ENCODE measurements around the gene ERCC3. TPM values are rescaled to one million over a fixed set of nuclear protein-coding genes. Genes with fewer than 3 reads are reported as not detected.
"Not testable (repeated sequence)": the region's sequence is repeated elsewhere in the genome, so short reads cannot be mapped to it uniquely, and the experiment has no call there.

The ERCC3 gene
- total RNA-seq, 2 experiments from 2014 or later = 43.7 to 43.9 TPM

- ChIA-PET POLR2A (no interaction called here), CTCF (no interaction called here)
- no peaks in the 10 kb centered on the region for H3K4me1 Mint-ChIP-seq (ENCODE audit: low read depth)
- H3K9me3 Mint-ChIP-seq = peaks cover 16% of the 10 kb centered on the region
- peaks cover 16% of the 10 kb centered on the region for H3K36me3 Mint-ChIP-seq (ENCODE audit: low read depth)
- no peaks in the 10 kb centered on the region for H3K27me3 Mint-ChIP-seq
- DNase-seq (no peak), ATAC-seq (no peak)
- TF ChIP-seq, protein P1, sequence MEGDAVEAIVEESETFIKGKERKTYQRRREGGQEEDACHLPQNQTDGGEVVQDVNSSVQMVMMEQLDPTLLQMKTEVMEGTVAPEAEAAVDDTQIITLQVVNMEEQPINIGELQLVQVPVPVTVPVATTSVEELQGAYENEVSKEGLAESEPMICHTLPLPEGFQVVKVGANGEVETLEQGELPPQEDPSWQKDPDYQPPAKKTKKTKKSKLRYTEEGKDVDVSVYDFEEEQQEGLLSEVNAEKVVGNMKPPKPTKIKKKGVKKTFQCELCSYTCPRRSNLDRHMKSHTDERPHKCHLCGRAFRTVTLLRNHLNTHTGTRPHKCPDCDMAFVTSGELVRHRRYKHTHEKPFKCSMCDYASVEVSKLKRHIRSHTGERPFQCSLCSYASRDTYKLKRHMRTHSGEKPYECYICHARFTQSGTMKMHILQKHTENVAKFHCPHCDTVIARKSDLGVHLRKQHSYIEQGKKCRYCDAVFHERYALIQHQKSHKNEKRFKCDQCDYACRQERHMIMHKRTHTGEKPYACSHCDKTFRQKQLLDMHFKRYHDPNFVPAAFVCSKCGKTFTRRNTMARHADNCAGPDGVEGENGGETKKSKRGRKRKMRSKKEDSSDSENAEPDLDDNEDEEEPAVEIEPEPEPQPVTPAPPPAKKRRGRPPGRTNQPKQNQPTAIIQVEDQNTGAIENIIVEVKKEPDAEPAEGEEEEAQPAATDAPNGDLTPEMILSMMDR (IDR thresholded peaks at IDR 0.05) = no peak
- no peak overlapping the region for H3K4me3 Mint-ChIP-seq
- H3K27ac Mint-ChIP-seq = no peak overlapping the region
- intact Hi-C loops (cut with micrococcal nuclease) = no loop called here
These were observed 54.5 kb downstream of the ERCC3 start for GRCh38 chr2:127239395-127239794.

DNA sequence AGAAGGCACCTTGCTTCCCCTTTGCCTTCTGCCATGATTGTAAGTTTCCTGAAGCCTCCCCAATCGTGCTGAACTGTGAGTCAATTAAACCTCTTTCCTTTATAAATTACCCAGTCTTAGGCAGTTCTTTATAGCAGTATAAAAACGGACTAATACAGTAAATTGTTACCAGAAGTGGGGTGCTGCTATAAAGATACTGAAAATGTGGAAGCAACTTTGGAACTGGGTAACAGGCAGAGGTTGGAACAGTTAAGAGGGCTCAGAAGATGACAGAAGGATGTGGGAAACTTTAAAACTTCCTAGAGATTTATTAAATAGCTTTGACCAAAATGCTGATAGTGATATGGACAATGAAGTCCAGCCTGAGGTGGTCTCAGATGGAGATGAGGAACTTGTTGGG, 56.2 kb downstream of the ERCC3 start:
- POLR2A ChIA-PET = interaction anchor here (0.6 kb wide), 1 partner anchor 208 kb away, joined by 3 read pairs; no protein-coding TSS in a partner anchor
- H3K4me1 Mint-ChIP-seq (ENCODE audit: low read depth); DNase-seq; intact Hi-C loops (cut with micrococcal nuclease); ATAC-seq; H3K27ac Mint-ChIP-seq; CTCF ChIA-PET; H3K4me3 Mint-ChIP-seq; H3K27me3 Mint-ChIP-seq: not testable (repeated sequence)
- Mint-ChIP-seq H3K9me3 (peaks cover 16% of the 10 kb centered on the region), H3K36me3 (ENCODE audit: low read depth) (peaks cover 16% of the 10 kb centered on the region)

- intact Hi-C loops (cut with micrococcal nuclease) = no loop called here
- ChIA-PET POLR2A (no interaction called here), CTCF (interaction anchor here (1.3 kb wide), 1 partner anchor 38 kb away, joined by 4 read pairs; no protein-coding TSS in a partner anchor)
- DNase-seq (no peak), ATAC-seq (no peak)
- H3K36me3 Mint-ChIP-seq (ENCODE audit: low read depth) = peaks cover 3% of the 10 kb centered on the region
- peaks cover 9% of the 10 kb centered on the region for H3K9me3 Mint-ChIP-seq
- no peaks in the 10 kb centered on the region for H3K4me1 Mint-ChIP-seq (ENCODE audit: low read depth)
- TF ChIP-seq, protein P1 (IDR thresholded peaks at IDR 0.05) = no peak
- H3K4me3 Mint-ChIP-seq = no peak overlapping the region
- H3K27ac Mint-ChIP-seq = no peak overlapping the region
- H3K27me3 Mint-ChIP-seq = no peaks in the 10 kb centered on the region
These were observed 58.8 kb downstream of the ERCC3 start for GRCh38 chr2:127235082-127235702.

GRCh38 chr2:127233710-127234109, 60.2 kb downstream of the ERCC3 start:
- ATAC-seq = no peak
- peaks cover 2% of the 10 kb centered on the region for H3K27me3 Mint-ChIP-seq
- no peaks in the 10 kb centered on the region for H3K4me1 Mint-ChIP-seq (ENCODE audit: low read depth)
- ChIA-PET POLR2A (no interaction called here), CTCF (no interaction called here)
- no peak overlapping the region for H3K4me3 Mint-ChIP-seq
- TF ChIP-seq, protein P1 (IDR thresholded peaks at IDR 0.05) = no peak
- intact Hi-C loops (cut with micrococcal nuclease) = no loop called here
- peaks cover 5% of the 10 kb centered on the region for H3K36me3 Mint-ChIP-seq (ENCODE audit: low read depth)
- DNase-seq = no peak
- no peak overlapping the region for H3K27ac Mint-ChIP-seq
- peaks cover 7% of the 10 kb centered on the region for H3K9me3 Mint-ChIP-seq

GRCh38 chr2:127231130-127231865, 62.6 kb downstream of the ERCC3 start:
- H3K27ac Mint-ChIP-seq = no peak overlapping the region
- peaks cover 6% of the 10 kb centered on the region for H3K4me1 Mint-ChIP-seq (ENCODE audit: low read depth)
- H3K9me3 Mint-ChIP-seq = no peaks in the 10 kb centered on the region
- intact Hi-C loops (cut with micrococcal nuclease) = no loop called here
- peaks cover 6% of the 10 kb centered on the region for H3K27me3 Mint-ChIP-seq
- no peak overlapping the region for H3K4me3 Mint-ChIP-seq
- TF ChIP-seq, protein P1 (IDR thresholded peaks at IDR 0.05) = no peak
- H3K36me3 Mint-ChIP-seq (ENCODE audit: low read depth) = peaks cover 3% of the 10 kb centered on the region
- DNase-seq (no peak), ATAC-seq (no peak)
- POLR2A ChIA-PET = interaction anchor here (0.6 kb wide), 1 partner anchor 227 kb away, joined by 3 read pairs; no protein-coding TSS in a partner anchor
- CTCF ChIA-PET = no interaction called here

Data from activated CD8-positive, alpha-beta T cell treated with anti-CD3 and anti-CD28 coated beads for 36 hours (primary cell).